SH-SY5Y (cell line): ENCODE data around the gene TMSB15C.

ENCODE experiments used
- GATA2 ChIP-seq: IDR thresholded peaks from 2 replicates; pipeline ENCODE4 v1.6.1; 2011; ENCODE audit warnings: mild to moderate bottlenecking, low read depth, low read length
- GATA3 ChIP-seq: IDR thresholded peaks from 2 replicates; pipeline ENCODE4 v1.6.1; 2011; ENCODE audit warnings: low read depth, mild to moderate bottlenecking, low read length, moderate library complexity

DNA sequence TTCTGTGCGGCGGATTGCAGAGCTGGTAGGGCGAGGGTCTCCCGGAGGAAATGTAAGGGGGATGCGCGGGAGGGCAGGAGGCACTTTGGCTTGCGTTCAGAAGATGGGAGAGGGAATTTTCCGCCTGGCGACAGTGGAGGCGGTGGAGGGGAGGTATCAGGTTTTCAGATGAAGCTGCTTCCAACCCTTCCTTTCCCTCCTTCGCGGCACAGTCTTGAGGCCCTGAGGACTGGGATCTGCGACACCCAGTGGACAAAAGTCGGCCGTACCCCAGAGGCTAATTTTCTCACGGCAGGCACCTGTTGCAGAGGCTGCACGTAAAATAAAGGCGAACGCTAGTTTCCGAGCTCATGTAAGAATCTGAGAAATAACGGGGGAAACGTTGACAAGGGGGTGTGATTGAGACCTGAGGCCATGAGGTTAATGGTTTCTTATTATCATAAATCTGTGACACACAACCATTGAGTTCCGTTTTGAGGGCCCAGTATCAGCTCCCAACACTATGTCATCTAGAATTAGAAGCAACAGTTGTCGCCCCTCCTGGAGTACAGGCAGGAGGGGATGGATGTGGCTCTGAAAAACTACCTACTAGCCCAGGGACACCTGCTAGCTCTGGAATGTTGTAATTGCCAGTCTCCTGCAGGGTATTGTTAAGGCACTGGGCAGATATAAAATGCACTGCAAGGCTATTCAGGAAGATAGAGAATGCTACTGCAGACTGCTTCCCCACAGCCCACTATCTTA lies 37.4 kb upstream of the TMSB15C start:
- TF ChIP-seq GATA2 (no peak), GATA3 (no peak)
